Activated T-cell treated with anti-CD3 and anti-CD28 coated beads, Interleukin-2, amount 50 U/mL, for 72 hours (primary cell): Measurements from ENCODE around the gene STKLD1. TPM values are rescaled to one million over a fixed set of nuclear protein-coding genes. Genes with fewer than 3 reads are reported as not detected.

Experiments used
- total RNA-seq, 2 donors: library from RNA; stranded (reverse); gene quantifications; one replicate each; pipeline ENCODE4 v1.2.3, GENCODE V29; 2022

Gene STKLD1
- total RNA-seq, 2 donors from 2014 or later = 0.88 to 1.3 TPM

Other genes starting within 250 kb of the STKLD1 start
- 1 to 10 TPM in 1 of 2 donors, under 1 TPM in 1; 0.86 to 2.0 TPM for gene GBGT1, start 212.5 kb upstream of the STKLD1 start, total RNA-seq
- not detected for gene OBP2B, start 167.1 kb upstream of the STKLD1 start, total RNA-seq
- gene ABO, start 101.2 kb upstream of the STKLD1 start, total RNA-seq = not detected
- gene SURF6, start 40.2 kb upstream of the STKLD1 start, total RNA-seq = 10 to 100 TPM; 13.7 to 14.0 TPM
- gene MED22, start 28.2 kb upstream of the STKLD1 start, total RNA-seq = 10 to 100 TPM; 27.4 to 31.5 TPM
- gene RPL7A, start 28.1 kb upstream of the STKLD1 start, total RNA-seq = 1,000 to 10,000 TPM; 2,529 to 2,856 TPM
- gene SURF1, start 19.9 kb upstream of the STKLD1 start, total RNA-seq = 10 to 100 TPM; 32.7 to 33.4 TPM
- gene SURF2, start 19.8 kb upstream of the STKLD1 start, total RNA-seq = 10 to 100 TPM; 14.7 to 19.9 TPM
- gene SURF4, start 306 bp upstream of the STKLD1 start, total RNA-seq = 100 to 1,000 TPM; 426 to 494 TPM
- gene REXO4, start 41.6 kb downstream of the STKLD1 start, total RNA-seq = 10 to 100 TPM; 22.9 to 25.0 TPM
- 1 to 10 TPM; 3.9 to 4.7 TPM for gene ADAMTS13, start 46.0 kb downstream of the STKLD1 start, total RNA-seq
- 1 to 10 TPM; 1.3 to 2.8 TPM for gene CACFD1, start 83.6 kb downstream of the STKLD1 start, total RNA-seq
- gene SLC2A6, start 102.7 kb downstream of the STKLD1 start, total RNA-seq = 1 to 10 TPM; 2.0 to 2.6 TPM
- not detected for gene MYMK, start 148.6 kb downstream of the STKLD1 start, total RNA-seq
- under 1 TPM; 0.07 to 0.17 TPM for gene ADAMTSL2, start 158.3 kb downstream of the STKLD1 start, total RNA-seq
- not detected for gene FAM163B, start 233.0 kb downstream of the STKLD1 start, total RNA-seq